HG02623 (cell line): ENCODE results near the gene TFF2.

Experiments
- ATAC-seq: cut with Tn5 transposase; IDR thresholded peaks from one replicate; pipeline ENCODE4 v1.9.1; 2021; ENCODE audit warnings: moderate library complexity; ENCODE audit not compliant: unreplicated experiment

The TFF2 gene

DNA sequence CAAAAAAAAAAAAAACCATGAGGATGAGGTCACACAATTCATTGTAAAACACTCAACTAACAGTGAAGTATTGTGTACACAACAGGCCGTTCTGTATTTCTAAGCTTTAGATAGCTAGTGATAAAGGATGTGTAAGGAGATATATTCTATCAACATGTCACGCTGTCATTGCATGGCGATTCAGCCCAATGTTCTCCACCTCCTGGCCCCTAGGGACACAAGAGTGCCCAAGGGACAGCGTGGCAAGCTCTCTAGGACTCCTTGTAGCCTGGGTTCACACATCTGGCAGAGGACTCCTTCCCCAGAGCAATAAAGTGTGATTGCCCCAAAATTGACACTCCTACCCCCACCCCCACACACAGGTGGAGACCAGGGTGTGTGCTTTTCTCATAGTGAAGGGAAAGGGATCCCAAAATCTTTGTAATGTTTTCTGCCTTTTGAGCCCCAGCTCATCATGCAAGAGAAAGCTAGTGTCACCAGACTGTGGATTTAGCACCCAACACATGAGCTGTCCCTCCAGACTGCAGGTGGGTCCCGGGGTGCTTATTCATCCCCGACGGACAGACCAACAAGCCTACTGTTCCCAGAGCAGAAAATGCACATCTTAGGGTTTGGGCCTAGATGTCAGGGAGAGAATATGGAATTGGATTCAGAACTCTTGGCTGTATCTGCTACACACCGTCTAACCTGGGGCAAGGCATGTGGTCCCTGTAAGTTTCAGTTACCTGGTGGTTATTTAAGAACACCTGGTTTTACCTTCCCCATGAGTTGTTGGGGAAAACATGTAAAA, 33.6 kb upstream of the TFF2 start:
- no peak for ATAC-seq

DNA sequence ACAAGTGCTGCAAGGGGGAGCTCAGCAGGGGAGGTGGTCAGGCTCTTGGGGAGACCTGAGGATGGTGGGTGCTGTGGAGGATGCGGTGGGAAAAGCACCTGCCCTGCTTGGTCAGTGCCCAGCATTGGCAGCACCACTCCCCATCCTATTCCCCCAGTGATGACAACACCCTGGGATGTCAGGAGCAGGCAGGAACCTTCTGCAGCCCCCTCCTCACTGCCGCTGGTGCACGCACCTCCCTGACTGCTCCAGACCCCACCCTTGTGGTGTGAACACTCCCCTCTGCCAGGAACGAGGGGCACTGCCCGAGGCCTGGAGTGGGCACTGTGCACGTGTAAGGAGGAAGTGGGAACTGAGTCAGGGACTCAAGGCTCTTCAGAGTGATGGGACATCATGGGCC, 32.5 kb upstream of the TFF2 start:
- no peak for ATAC-seq

DNA sequence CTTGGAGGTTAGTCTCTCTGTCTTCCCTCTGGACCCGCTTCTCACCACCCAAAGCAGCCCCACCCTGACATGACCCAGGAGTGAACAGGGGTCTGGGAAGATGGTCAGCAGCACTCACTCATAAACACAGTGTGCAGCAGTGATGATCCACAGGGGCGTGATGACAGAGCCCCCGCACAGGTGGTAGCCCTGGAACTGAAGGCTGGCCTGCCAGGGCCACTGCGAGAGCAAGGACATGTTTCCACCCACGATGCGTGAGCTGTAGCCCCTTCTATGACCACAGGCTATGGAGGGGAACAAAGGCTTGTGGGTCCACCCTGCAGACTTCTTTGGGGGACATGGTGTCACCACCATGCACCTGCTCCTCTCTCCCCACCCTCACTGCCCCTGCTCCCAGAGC, 32.1 kb upstream of the TFF2 start:
- ATAC-seq, result no peak

DNA sequence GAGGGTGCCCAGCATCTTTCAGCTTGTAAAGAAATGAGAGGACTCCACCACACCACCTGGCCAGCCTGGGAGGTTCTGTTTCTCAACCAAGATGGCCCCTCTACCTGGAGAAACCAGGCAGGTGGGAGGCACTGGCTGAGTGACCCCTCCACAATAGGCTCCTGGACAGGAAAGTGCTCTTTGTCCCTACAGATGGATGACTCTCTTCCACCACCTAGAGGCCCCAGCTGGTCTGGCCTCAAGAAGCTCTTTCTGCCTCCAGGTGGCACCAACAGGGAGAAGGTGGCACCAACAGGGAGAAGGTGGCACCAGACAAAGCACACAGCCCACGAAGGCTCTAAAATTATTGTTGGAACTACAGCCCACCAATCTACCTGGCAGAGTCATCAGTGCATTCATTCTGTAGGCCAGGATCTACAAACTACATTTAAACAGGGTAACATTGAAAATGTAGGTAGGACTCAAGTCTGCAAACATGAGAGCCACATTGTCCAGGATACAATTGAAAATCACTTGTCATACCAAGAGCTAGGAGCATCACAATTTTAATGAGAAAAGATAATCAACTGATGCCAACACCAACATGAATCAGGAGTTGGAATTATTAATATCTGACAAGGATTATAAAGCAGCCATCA, 30.7 kb upstream of the TFF2 start:
- no peak for ATAC-seq

DNA sequence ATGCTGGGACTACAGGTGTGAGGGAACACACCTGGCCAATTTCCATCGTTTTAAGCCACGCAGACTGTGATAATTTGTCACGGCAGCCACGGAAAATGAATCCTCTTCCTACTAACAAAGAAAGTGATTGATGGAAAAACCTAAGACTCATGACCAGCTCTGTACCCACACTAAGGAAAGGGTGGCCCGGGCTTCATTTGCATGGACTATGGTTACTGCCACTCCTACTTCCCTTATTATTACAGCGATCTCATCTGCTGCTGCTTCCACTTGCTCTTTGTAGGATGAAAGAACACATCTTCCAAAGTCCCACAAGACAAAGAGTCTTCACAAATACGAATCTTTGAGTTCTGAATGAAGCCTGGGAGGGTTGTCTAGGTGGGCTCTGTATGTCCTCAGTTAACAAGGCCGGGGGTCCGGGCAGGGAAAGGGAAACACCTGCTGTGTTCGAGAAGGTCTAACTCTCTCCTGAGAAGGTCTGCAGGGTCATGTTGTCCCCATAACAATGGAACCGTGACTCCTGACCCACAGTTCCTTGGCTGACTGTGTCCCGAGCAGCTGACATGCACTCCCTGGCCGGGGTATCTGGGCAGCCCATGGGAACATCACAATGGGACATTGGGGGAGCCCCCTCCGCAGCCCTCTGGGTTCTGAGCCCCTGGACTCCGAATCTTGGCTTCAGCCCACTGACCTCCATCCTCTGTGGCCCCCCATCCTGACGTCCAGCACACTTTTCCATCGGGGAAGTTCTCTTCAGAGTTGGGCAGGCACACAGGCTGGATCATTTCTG, 28.8 kb upstream of the TFF2 start:
- ATAC-seq, result no peak

DNA sequence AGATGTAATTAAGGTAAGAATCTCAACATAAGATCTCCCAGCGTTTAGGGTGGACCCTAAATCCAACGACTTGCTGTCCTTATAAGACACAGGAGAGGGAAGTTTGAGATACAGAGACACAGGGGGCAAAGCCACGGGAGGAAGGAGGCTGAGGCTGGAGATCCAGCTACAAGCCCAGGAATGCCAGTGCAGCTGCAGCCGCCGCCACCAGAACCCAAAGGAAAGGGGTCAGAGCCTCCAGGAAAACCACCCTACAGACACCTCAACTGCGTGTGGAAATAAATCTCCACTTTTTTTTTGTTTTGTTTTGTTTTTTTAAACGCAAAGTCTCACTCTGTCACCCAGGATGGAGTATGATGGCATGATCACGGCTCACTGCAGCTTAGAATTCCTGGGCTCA, 27.6 kb upstream of the TFF2 start:
- ATAC-seq, result no peak

DNA sequence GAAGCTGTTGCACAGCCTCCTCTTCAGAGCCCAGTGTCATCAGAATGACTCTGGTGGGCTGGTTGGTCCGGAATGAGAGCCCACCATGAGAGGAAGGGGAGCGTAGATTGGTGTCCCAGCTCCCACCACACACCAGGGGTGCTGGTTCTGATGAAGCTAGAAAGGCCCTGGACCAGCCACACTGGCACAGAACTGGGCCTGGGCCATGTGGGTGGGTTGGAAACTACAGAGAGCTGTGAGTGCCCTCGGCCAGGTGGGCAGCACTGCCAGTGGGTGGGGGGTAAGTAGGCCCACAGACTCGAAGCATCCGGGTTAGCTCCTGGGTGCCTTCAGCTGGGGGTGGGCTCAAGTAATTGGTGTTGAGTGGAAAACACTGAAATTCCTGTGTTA, 27.2 kb upstream of the TFF2 start:
- no peak for ATAC-seq

DNA sequence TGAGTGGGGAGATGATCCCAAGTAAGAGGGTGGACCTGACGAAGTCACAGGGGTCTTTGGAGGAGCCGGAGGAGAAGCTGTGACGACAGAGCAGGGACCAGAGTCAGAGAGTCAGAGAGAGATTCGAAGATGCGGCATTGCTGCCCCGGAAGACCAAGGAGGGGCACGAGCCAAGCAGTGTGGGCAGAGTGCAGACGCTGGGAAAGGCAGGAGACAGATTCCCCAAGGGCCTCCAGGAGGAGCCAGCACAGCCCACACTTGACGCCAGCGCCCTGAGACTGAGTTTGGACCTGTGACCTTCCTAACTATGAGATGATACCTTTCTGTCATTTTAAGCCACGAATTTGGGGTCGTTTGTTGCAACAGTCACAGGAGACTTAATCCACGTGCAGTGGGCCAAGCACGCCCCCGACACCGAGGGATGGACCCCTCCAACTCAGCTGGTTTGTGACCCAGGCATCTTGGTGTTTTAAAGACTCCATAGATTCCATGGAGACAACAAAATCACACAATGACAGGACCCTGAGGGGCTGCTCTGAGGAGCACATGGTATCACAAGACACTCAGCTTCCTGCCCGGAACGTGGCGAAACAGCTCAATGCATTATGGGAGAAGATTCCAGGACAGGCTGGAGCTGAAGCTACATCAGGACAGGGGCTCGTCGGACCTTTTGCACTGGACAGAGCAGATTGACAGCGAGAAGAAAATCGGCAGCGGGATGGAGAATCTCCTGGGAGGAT, 26.6 kb upstream of the TFF2 start:
- no peak for ATAC-seq

DNA sequence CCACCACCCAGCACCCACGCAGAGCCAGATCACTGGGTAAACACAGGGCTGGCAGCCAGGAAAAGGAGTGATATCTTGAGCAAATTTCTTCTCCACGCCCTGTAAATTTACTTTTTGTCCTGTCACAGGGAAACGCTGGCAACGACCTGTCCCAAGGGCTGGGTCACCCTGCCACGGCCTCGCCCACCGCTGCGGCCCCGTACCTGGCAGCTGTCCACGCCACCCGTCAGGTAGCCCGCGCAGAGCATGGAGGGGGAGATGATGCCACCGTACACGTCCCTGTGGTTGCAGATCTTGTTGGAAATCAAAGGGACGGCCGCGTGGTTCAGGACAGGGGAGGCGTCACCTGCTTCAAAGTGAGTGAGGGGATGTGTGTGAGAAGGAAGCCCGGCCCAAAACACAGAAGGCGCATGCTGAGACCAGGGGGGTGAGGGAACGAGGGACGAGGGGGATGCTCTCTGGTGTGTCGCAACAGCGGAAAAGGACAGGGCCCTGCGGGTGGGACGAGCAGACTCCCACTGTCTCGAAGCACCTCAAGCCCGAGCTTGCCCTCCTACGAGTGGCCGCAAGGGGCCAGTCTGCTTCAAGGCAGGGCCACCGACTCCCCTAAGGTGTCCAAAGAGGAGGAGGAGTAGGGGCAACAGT, 25.7 kb upstream of the TFF2 start:
- ATAC-seq, result no peak

DNA sequence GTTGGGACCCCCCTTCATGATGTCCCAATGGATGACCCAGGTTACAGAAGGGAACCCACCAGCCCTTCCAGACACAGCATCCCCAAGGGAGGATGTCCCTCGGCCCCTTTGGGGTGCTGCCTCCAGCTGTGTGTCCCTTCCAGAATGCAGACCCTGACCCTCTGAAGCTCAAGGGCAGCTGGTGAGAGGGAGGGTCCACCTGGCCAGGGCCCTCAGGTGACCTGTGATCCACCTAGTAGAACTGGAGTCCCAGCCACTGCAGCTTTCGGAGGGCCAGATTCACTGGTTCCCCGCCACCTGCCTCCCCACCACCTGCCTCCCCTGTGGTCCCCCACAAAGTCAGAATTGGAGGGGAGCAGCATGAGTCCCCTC, 25.2 kb upstream of the TFF2 start:
- no peak for ATAC-seq

DNA sequence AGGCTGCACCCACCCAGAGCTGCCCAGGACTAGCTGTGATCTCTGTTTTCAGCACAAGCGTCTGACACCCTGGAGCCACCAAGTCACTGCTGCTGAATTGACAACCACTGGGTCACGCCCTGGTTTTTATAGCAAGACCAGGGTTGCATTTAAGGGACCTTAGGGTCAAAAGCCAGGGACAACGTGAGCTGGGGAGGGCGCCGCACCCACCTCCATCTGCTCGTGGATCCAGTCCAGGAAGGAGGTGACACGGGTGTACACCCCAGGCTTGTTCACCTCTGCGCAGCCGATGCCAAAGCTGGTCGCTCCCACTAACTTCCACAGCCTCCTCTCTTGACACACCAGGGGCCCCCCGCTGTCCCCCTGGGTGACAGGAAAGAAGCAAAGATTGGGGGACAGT, 24.7 kb upstream of the TFF2 start:
- ATAC-seq, result no peak

DNA sequence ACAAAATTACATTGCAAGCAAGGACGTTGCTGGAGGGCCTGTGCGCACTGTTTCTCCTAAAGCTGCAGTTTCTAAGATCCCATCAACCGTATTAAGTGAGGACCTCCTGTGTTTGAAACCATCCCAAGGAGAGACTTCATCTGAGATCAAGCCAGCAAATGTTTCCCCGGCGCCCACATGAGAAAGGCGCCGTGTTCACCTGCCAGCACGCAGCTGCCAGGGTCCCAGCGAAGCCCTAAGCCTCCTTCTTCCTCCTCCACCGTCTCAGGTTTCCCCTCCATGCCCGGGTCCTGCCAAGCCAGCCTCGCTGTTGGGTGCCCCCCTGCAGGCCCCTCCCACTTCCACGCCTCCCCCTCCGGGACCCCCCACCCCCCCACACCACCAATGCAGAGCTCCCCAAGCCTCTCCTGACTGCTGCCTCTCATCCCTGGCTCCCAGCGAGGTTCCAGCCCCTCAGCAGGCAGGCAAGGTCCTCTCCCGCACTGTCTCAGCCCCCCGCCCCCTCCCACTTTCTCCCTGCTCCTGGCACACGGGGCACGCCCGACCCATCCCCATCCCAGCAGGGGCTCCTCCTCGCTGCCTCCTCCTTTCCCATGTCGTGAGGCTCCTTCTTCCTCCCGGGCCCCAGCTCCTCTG, 24.2 kb upstream of the TFF2 start:
- no peak for ATAC-seq

DNA sequence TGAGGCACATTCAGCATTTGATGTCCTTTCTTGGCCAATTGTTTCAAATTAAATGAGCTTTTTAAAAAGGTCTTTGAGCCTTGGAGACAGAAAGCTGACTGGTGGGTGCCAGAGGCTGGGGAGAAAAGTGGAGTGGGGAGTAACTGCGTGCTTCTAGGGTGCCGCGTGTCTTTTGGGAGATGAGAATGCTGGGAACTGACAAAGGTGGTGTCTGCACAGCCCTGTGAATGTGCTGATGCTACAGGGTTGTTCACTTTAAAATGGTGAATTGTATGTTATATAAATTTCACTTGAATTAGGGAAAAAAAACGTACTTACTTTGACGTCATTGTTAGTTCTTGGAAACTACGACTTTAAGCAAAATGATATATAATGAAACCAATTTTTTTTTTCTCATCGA, 23.7 kb upstream of the TFF2 start:
- ATAC-seq, result no peak

DNA sequence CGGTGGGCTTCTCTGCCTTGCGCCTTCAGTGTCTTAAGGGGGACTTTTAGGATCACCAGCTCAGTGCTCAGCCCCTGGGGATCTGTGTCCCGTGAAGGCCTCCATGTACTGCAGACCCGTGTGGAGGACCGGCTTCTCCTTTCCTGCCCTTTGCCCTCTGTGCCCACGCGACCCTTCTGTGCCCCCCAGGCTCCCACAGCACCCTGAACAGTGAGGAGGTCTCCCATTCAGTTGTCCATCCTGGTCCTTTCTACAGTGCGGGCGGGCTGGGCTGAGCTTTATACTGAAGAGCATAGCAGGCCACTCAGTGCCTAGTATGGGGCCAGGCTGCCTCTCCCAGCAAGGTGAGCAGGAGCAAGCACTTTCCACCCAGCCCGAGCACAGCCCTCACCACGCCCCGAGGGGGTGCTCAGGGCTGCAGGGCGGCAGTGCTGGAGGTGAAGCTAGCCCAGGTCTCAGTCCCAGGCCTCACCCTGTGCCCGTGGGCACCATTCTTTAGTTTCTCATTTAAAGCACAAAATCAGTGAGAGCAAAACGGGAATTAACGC, 23.2 kb upstream of the TFF2 start:
- no peak for ATAC-seq

DNA sequence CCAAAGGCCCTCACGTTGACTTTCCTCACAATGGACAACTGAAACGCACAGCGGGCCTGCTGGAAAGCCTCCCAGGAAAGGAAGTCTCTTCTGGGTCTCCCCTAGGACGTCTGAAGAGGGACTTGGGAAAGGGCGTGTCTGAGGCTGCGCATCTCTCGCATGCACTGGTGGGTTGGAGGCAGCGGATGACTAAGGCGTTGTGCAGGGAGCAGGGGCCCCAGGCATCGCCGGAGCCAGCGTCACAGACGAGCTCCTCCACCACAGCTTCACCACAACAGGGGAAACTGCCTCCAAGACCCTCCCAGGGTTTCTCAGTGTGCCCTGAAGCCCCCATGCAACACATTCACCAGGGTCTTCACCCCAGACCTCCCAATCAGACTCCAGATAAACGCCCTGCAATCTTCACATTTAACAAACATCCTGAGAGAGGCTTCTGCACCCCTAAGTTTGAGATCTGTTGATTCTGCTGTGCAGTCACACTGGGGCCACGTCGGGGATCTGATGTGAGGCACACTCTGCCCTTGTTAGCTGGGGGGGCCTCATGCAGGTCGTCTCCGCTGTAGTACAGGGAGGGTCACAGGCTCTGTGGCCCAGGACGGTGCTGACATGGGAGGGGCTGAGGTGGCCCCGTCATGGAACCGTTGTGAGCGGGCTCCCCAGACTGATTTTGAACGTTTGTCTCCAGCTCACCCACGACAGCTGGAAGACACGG, 22.6 kb upstream of the TFF2 start:
- no peak for ATAC-seq

DNA sequence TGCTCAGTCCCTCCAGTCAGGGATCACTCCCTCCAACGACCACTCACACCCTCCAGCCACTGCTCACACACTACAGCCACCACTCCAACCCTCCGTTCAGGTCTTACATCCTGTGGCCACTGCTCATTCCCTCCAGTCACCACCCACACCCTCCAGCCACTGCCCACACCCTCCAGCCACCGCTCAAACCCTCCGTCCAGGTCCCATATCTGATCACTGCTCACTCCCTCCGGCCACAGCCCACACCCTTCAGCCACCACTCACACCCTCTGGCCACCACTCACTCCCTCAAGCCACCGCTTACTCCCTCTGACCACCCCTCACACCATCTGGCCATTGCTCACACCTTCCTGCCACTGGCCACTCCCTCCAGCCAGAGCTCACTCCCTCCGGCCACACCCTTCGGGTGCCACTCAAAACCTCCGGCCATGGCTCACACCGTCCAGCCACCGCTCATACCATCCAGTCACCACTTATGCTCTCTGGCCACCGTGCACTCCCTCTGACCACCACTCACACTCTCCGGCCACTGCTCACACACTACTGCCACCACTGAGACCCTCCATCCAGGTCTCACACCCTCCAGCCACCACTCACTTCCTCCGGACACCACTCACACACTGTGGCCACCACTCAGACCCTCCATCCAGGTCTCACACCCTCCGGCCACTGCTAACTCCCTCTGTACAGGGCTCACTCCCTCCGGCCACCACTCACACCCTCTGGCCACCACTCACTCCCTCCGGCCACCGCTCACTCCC, 20.3 kb upstream of the TFF2 start:
- ATAC-seq, result no peak

DNA sequence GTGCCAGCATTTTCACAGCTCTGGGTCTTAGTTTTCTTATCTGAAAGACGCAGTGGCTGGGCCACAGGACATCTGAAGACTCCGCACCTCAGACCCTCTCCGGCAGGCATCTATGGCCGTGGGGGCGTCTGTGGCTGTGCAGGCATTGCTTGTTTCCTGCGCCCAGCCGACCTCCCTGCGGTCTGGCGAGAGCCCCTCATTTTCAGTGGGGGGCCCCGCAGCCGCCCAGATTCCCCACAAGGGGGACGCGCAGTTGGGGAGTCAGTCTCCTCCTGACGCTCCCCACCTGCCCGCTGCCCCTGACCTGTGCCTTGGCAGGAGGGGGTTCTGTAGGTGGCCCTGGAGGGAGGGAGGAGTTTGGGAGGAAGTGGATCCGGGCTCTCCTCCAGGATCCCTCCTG, 19.0 kb upstream of the TFF2 start:
- no peak for ATAC-seq

DNA sequence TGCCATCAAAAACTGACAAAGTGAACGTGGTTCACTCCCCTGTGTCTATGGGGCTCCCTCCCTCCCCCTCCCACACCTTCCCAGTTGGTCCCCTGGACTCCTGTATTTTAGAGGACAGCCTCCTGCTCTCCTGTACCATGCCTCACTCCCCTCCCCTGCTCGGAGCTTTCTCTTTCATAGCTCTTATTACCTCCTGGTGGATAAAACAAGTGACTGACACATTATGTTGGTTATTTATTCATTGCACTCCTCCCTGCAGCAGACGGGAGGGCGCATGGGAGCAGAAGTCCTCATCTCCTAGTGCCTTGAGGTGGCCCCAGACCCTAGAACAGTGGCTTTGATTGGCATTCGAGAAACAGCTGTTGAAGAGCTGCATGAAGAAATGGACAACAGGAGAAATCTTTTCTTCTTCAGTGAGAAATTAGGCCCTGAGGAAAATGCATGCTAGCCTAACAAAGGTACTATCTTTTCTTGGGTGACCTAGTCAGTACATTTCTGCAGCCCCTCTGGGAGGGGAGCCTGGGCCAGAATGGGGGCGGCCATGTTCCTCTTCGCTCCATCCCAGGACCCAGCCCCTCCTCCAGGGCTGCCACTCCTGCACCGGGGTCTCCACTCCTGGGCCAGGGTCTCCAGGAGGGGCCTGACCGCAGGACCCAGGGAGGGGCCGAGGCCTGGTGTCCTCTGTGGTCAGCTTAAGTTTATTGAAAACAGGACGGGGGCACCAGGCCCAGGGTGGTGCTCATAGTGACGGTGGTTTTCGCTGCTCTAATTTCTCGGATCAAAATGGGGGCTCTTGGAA, 16.8 kb upstream of the TFF2 start:
- no peak for ATAC-seq
